Stimulated activated naive CD4-positive, alpha-beta T cell treated with Interleukin-2 at 50 U/mL for 16 hours (primary cell): ENCODE measurements around the gene AKAP13.

Source experiments
- DNase-seq: peaks from one replicate; lab custom pipeline; 2025; lab: John Stamatoyannopoulos, UW

The AKAP13 gene

DNA sequence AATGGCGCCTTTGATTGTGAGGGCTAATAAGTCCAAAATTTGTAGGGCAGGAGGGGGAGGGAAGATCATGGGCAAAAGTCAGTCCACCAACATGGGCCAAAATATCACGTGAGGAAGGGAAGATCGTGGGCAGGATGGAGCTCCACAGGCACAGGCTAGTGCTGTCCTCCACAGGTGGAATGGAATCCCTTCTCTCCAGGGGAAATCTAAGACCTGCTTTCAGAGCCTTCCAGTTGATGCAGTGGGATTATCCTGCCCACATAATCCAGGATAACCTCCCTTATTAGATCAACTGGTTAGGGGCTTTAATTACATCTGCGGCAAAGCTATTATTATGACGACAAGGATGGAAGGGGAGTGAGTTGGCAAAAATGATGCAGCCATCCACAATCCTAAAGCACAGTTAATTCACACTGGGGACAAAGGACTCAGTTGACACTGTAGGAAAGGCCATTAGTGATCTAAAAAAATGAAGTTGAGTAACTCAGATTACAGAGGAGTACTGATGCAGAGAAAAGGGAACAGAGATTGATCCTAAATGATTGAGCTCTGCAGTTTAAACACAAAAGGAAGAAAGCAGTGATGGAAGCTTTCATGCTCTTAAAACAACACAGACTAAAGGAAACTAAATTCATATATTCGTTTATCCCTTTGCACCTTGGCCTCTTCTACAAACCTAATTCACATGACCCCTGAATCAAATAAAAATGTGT lies 159.8 kb downstream of the AKAP13 start:
- no peak for DNase-seq

DNA sequence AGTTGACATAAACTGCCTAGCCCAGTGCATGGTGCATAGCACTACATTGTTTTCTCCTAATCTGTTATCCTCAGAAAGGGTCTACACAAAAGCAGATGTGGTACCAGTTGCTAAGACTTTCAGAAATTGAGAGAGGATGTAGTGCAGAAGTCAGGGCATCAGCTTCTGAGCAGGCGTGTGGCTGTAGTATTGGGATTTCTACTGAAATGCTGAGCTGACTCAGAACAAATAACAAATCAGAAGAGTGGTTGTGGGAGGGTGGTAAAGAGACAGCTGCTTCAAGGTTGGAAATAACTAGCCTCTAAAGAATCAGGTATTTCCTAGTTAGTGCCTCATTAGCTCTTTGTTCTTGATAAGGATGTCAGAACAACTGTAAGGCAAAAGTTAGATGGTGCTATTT lies 161.3 kb downstream of the AKAP13 start:
- peak; percentile 13 for DNase-seq

DNA sequence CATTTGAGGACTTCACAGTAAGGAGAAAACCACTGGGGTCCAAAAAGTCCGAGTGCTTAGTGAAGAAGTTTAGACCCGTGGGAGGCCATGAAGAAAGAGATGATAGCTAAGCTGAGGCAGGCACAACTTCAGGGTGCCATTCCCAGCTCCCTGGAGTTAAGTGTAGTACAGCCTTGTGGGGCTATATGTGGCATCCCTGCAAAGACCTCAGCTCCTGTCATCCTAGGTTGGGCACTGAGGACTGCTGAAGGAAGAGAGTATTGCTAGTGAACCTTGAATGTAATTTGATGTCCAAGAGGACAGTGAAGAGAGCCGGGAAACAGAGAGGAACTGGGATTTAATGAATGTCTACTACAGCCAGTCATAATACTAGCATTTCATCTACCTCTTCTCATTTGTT lies 162.1 kb downstream of the AKAP13 start:
- no peak for DNase-seq

DNA sequence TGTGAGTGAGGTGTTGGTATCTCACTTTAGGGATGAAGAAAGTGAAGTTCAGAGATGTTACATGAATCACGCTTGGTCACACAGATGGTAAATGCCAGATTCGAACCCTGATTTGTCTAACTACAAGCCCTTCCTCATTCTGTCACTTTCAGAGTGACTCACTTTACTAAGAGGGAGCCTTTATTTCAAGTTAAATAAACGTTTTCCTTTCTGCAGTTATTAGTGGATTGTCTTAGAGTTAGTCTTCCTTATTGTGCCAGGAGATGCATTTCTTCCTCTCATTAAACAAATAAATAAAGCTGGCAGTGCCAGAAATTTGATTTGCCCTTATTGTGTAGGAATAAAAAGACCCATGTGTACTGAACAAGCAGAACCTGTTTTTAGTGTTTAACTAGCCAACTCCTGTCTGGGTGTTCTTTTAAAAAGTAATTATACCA lies 162.5 kb downstream of the AKAP13 start:
- no peak for DNase-seq

DNA sequence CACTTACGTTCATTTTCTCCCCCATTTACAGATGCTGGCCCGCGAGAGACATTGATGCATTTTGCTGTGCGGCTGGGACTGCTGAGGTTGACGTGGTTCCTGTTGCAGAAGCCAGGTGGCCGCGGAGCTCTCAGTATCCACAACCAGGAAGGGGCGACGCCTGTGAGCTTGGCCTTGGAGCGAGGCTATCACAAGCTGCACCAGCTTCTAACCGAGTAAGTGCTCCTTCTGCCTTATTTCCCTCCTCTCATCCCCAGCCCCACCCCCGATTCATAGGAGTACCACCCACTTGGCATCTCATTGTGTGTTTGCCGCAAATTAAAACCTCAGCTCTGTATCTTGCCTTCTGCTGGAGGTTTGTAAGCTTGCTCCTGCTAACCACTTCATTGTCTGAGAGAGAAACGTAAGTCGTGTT lies 163.3 kb downstream of the AKAP13 start:
- DNase-seq = no peak

DNA sequence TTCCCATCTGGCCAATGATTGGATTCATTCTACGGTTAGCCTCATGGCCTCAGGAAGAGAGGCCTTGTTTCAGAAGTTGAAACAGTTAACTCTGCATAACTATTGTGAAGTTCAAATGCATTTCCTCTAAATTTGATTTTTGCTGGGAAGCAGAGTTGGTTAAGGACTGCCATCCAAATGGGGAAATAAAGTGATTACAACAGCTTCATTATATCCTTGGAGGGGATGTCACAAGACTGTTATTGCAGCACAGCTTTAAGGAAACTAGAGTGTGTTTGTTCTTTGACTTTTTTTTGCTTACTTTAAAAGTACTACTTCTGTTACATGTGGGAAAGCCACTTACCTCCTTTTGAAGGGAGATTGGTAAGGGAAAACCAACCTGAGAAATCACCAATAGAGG lies 164.8 kb downstream of the AKAP13 start:
- DNase-seq = no peak

DNA sequence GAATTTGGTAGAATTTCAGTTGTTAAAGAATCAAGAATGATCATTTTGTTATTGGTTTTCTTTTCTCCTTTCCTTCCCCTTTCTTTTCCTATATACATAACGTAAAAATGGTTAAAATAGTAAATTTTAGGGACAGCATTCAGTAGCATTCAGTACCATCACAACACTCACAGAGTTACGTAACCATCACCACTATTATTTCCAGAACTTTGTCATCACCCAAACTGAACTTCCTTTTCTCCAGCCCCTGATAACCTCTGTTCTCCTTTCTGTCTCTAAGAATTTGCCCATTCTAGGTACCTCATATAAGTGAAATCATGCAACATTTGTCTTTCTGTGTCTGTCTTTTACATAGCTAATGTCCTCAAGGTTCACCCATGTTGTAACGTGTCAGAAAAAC lies 165.3 kb downstream of the AKAP13 start:
- DNase-seq = no peak

DNA sequence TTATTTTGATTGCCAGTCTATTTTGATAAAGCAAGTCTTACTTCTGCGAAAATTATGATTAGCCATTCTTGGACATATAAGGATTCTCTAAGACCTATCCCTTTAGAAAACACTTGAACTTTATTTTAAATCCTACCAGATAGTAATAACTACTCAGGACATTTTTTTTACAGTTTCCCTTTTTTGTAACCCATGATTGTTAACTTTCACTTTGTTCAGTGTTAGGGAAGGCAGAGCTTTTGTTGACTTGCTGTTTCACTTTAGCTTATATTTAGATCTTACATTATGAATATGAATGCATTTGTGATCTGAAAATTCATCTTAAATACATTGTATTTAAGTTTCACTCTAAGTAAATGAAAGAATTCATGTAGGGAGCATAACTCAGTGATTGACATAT lies 167.0 kb downstream of the AKAP13 start:
- DNase-seq = no peak

DNA sequence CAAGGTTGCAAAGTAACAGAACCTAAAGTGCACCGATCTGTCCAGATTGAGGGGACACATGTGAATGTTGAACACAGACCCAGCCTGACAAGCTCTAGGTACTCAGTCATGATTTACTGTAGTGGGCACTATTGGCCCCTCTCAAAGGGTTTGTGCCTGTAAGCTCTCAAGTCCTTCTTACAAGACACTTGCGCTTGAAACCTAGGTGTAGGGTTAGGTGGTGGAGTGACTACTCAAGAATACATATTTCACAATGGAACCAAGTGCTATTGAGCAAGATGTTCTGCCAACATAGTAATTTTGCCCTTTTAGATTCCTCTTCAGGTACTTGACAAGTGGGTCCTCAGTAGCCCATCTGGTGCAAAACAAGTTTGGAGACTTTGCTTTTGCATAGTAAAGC lies 169.9 kb downstream of the AKAP13 start:
- DNase-seq = no peak

DNA sequence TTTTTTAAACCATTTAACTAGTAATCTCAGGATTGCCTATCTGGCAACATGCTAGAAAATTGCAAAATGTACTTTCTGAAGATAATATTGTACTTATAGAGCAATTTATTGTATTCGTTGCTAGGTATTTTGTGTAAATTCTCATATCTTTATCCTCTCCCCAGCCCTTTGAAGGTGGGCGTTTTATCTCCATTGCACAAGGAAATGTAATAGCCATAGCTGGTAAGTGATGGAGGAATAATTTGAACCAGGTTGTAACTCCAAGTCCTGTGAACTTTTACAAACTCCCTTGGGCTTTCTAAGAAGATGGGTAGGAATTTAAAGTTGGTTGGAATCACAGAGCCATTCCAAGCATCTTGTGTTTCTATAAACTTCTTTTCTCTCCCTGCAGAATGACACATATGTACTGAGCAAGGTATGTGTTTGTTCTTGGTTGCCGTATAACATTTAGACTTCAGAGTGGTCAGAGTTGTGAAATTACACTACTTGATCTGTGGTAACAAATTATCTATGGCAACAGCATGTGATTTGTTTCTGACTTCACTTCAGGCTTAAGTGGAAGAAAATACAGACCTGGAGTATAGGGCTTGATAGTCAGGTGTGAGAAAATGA lies 170.9 kb downstream of the AKAP13 start:
- DNase-seq = no peak

DNA sequence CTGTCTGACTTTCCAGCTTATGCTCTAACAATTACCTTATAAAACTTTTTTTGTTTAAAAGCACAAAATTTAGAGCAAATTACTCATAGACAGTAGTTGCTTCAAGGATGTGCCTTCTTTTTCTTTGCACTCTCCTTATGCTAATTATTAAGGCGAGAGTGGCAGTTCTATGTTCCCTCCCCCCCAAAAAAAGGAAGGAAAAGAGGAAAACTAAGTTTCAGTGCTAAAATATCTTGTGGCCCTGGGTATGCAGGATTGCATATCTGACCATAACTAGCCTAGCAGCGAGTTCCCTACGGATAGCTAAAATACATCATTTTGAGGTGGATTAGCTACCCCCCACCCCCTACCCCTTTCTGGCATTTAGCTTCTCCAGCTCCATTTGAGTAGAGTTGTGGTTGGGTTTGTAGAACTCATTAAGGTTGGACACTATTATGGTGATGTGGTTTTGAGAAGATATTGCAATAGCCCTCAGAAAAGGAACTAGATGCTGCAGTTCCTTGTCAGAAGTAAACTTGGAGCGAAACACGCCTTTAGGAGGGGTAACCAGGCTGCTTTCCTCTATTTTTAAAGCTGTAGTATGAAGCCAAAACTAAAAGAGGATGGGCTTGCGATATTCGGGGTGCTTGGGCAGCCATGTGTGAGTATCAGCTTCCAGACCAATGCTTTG lies 174.6 kb downstream of the AKAP13 start:
- no peak for DNase-seq

DNA sequence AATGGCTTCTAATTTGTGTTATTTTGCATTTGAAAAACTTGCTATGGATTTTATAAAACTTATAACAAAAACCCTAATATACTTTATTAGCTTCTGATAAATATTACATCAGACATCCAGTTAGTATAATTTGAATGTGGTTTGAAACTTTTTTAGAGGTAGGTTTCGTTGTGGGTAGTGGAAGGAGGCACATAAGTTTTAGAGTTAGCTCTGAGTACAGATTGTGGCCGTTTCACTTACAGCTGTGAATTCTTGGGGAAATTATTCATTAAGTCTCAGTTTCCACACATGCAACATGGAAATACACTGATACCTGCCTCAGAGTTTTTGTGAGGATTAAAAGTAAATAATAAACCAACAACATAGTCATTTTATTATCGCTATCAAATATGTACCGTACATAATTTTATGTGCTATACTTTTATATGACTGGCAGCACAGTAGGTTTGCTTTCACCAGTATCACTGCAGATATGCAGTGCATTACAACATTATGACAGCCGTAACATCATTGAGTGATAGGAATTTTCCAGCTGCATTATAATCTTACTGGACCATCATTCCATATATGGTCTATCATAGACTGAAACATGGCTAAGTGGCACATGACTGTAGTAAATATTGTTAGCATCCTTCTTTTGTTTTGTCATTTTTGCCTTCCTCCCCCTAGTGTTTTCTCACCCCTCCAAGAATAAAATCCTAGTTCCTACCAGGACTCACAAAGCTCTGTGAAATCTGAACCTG lies 175.6 kb downstream of the AKAP13 start:
- DNase-seq = no peak

DNA sequence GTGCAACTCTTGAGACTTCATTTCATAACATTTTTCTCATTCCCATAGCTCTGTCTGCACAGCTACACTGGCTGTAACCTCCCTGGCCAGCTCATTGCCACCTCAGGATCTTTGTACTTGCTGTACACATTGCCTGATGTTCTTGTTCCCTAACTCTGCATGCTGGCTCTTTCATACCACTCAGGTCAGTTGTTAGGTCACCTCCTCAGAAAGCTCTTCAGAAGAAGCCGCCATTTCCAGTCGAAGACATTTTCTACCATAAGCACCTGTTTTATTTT lies 176.2 kb downstream of the AKAP13 start:
- DNase-seq = no peak

DNA sequence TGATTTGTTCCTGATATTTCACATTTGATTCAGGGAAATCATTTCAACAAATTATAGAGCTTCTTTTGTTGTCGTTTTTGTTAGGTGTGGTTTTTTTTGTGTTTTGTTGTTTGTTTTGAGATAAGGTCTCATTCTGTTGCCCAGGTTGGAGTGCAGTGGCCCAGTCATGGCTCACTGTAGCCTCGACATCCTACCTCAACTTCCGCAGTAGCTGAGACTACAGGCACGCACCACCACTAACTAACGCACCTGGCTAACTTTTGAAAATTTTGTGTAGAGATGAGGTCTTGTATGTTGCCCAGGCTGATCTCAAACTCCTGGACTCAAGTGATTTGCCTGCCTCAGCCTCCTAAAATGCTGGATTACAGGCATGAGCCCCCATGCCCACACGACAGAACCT lies 177.0 kb downstream of the AKAP13 start:
- no peak for DNase-seq

DNA sequence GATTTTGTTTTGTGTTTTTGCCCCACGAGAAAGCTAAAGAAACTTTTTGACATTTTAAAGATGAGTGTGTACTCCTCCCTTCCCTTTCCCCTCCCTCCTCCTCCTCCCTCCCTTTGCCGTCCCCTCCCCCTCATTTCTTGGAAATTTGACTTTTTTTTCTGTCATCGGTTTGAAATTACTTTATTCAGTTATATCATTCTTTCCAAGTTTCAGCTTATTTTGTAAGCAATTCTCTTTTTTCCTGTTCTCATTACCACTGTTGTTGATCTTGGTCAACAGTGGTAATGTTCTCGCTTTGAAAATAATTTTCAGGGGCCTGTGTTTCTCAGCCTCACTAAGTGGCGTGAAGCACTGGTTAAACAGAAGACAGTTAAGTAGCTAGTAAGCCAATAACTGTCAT lies 178.4 kb downstream of the AKAP13 start:
- DNase-seq = no peak

DNA sequence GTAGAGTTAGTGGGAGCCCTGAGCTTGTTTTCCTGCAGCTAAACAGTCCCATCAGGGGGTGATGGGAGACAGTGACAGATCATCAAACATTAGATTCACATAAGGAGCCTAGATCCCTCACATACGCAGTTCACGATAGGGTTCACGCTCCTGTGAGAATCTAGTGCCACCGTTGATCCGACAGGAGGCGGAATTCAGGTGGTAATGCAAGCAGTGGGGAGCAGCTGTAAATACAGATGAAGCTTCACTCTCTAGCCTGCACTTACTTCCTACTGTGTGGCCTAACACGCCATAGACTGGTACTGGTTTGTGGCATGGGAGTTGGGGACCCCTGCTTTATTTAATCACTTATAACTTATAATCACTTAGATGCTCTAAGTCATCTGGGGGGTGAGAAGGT lies 179.1 kb downstream of the AKAP13 start:
- DNase-seq = no peak

DNA sequence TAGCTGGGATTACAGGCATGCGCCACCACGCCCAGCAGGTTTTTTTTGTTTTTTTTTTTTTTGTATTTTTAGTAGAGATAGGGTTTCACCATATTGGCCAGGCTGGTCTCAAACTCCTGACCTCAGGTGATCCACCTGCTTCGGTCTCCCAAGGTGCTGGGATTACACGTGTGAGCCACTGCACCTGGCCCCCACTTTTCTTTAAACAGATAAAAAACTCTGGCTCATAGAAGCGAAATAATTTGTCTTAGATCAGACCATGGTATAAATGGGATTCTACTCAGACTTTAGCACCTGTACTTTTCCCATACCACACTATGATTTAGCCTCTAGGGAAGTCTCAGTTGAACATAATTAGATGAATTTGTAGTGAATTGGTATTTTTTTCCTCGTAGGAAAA lies 182.4 kb downstream of the AKAP13 start:
- no peak for DNase-seq

DNA sequence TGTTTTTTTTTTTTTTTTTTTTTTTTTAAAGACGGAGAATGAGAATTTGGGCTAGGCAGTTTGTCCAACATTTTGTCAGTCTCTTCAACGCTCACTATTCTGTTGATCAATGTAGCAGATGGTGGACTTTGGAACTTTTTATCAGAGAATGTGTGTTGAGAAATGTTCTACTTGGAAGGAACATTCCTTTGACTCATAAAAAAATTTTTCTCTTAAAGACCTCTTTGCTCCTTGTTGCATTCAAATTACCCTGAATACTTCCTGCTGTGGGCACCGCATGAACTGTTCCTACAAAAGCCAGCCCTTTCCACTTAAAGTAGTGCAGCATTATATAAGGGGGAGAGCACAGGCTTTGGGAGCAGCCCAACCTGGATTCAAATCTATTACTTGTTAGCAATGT lies 182.9 kb downstream of the AKAP13 start:
- no peak for DNase-seq

DNA sequence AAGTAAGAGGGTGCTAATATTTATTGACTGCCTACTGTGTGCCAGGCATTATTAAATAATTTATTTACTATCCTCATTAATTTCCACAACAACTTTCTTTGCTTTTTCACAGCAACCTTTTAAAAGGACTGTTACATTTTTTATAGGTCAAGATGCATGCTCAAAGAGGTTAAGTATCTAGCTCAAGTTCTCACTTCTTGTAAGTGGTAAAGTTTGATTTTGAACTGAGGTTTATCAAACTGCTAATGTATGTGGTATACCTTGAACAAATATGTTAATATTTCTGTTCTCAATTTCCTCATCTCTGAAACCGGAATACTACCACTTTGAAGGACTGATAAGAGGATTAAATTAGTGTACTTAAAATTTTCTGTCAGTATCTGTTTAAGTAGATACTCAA lies 183.3 kb downstream of the AKAP13 start:
- DNase-seq = no peak

DNA sequence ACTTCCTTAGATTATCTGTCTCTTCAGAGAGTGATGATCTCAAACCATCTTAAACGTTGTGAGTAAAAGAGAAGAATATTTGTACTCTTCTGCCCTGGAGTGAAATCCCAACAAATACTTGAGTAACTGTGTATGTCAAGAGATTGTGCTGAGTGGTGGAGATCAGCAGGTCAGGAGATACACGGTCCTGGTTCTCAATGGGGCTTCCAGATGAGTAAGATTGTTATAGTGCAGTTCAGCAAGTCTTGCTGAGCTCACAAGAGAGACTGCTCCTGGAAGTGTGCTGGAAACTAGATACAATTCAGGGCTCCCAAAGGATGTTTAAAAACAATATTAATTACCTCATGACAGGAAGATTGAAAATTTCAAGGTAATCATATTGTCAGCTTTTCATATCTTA lies 184.3 kb downstream of the AKAP13 start:
- no peak for DNase-seq

DNA sequence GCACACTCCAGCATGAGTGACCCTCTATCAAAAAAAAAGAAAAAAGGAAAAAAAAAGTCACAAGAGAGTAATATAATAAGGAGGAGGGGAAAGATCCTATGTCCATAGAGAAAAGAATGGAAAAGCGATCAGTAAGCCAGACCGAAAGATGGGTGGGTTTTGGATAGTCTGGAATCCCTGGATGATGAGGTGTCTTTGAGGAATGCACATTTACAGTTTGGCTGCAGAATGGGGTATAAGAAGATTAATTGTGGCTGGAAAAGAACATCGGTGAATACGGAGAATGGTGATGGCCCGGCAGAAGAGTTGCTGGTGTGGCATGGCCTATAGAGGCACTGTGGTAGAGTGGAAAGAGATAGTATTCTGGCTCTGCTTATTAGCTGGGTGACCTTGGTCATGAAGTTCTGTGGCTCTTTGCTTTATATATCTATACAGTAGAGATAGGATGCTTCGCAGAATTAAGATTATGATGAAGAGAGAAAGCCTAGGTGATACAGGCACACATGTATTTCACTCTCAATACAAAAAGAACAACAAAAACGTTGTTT lies 187.9 kb downstream of the AKAP13 start:
- DNase-seq = no peak

DNA sequence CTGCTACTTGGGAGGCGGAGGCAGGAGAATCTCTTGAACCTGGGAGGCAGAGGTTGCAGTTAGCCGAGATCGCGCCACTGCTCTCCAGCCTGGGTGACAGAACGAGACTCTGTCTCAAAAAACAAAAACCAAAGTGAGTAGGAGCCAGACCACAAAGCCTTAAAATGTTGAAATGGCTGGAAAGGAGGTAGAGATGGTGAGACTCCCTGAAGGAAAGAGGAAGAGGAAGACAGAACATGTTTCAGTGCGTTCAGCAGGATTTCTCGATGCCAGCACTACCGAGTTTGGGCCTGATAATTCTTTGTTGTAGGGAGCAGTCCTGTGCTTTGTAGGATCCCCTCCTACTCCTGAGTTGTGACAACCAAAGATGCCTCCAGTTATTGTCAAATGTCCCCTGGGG lies 189.9 kb downstream of the AKAP13 start:
- no peak for DNase-seq

DNA sequence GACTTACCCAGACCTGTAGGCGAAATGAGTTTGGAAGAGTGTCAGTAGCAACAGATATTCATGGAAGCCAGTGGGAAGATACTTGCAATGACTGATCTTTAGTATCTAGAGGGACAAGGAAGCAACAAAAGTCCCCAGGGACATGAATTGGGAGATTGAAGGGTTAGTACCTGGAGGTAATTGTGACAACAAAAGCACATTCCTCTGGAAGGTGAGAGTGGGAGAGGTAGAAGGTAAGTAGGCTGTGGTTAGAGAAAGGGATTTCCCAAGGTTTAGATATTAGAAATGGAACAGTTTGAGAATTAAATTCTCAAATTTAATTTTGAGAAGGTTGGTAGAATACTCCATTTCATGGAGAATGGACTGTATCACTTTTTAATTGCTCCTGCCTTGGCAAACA lies 191.4 kb downstream of the AKAP13 start:
- DNase-seq = no peak
